VCaP (cell line): Measurements from ENCODE around the gene PDE8B.
A peak's percentile ranks its signal among the peaks of the same experiment; 100 is the strongest.

Experiments
- H3K27ac ChIP-seq: fragments of 450-650 bp; 2 replicates; pipeline ENCODE4 v1.5.1; 2017
- TF ChIP-seq, protein P1 (sequence below): fragments of 450-650 bp; conservative IDR thresholded peaks from 2 replicates; pipeline ENCODE4 v1.5.1; 2017; ENCODE audit warnings: mild to moderate bottlenecking, moderate library complexity

PDE8B gene

DNA sequence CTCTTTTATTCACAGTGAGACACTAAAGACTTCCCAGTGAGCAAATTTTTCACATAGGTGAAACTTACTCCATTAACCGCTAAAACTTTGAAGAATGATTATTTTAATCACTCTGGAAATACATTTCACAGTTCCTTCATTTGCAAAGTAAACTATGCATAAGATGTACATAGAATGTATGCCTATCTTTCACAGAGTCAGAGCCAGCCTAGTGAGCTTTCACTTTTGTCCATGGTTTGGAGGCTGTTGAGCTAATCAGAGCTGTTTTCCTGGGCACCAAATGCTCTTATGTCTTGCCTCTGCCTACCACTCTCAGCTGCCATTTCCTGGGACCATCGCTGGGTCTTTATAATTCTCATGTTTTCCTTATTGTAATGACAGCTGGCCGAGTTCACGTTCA, 67.3 kb downstream of the PDE8B start:
- TF ChIP-seq, protein P1, sequence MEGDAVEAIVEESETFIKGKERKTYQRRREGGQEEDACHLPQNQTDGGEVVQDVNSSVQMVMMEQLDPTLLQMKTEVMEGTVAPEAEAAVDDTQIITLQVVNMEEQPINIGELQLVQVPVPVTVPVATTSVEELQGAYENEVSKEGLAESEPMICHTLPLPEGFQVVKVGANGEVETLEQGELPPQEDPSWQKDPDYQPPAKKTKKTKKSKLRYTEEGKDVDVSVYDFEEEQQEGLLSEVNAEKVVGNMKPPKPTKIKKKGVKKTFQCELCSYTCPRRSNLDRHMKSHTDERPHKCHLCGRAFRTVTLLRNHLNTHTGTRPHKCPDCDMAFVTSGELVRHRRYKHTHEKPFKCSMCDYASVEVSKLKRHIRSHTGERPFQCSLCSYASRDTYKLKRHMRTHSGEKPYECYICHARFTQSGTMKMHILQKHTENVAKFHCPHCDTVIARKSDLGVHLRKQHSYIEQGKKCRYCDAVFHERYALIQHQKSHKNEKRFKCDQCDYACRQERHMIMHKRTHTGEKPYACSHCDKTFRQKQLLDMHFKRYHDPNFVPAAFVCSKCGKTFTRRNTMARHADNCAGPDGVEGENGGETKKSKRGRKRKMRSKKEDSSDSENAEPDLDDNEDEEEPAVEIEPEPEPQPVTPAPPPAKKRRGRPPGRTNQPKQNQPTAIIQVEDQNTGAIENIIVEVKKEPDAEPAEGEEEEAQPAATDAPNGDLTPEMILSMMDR, result no peak
- H3K27ac ChIP-seq, result no peak overlapping the region

DNA sequence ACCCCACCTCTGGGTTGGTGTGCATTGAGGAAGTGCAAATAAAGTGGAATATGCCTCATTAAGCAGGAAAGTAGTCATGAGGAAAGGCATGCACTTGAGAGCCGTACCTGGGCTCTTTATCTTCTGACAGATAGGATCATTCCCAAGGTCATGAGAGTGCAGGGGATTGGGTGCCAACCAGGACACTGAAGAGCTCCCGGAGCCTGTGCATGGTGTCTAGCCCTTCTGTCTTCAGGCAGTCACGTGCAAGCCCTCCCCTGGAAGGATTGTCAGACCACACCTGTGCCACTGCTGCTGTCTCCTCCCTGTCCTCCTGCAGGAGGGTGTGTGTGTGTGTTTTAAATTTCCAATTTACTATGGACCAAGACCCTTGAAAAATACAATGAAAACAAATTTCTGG, 69.6 kb downstream of the PDE8B start:
- no peak overlapping the region for H3K27ac ChIP-seq
- TF ChIP-seq, protein P1, result no peak

DNA sequence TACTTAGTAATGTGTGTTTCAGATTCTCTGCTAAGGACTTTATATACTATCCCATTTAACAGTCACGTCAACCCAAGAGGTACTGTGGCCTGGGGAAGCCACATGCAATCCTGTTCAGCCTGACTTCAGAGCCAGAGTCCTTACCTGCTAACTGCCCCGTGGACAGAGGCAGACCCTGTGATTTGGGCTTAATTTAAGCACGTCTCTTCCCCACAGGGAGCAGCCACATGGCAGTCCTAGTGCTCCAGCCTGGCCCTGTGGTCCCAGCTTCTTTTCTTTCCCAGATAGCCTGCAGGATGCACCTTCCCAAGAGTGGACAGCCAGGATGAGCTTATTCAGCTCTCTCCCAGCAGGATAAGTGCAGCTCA, 71.5 kb downstream of the PDE8B start:
- TF ChIP-seq, protein P1, result no peak
- H3K27ac ChIP-seq, result peak overlapping the region; percentile 61

DNA sequence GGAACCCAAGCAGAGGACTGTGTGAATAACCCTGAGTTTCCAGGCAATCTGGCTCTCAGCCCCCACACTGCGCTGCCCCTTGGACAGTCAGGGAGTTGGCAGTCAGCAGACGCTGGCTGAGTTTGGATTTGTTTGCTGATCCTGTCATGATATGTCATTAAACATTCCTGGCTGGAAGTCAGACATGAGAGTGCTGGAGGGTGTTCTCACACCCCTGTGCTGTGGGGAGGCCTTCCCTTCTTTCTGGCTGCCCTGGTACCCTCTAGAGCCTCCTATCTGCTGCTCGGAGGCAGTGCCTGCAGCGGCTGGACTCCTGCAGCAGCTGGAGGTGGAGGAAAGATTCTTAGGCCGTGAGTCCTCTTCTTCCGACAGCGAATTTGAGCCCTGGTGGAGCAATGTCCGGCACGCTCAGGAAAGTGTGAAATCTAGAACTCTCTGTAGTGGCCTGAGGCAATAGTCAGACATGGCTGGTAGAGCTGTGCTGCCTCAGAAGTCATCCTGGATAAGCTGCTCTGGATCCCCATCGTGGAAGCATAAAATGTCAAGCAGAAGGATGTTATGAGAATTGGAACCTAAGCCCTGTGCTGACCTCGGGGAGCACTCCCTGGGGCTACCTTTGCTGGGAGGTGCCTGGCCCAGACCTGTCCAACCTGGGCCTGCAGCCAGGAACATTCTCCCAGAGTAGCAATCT, 72.0 kb downstream of the PDE8B start:
- peak overlapping the region; percentile 61 for H3K27ac ChIP-seq
- TF ChIP-seq, protein P1, result peak; percentile 19; the same call in 1 of the 2 replicates

DNA sequence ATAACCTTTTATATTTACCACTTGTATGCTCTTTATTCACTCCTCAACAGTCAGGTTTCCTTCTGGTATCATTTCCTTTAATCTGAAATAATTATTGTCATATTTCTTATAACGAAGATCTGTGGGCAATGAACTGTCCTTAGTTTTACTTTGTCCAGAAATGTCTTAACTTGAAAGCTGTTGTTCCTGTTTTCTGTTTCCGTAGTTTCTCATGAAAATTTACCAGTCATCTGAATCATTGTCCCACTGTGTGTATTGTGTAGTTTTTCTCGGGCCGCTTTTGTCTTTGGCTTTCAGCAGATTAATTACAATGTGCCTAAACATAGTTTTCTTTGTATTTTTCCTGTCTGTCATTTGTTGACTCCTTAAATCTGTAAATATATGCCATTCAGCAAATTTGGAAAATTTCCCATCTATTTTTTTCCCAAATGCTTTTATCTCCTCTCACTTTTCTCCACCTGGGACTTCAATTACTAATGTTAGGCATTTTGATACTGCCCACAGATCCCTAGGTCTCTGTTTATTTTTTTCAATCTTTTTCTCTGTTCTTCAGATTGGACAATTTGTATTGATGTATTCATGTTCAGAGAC, 74.9 kb downstream of the PDE8B start:
- TF ChIP-seq, protein P1, result no peak
- H3K27ac ChIP-seq, result no peak overlapping the region

DNA sequence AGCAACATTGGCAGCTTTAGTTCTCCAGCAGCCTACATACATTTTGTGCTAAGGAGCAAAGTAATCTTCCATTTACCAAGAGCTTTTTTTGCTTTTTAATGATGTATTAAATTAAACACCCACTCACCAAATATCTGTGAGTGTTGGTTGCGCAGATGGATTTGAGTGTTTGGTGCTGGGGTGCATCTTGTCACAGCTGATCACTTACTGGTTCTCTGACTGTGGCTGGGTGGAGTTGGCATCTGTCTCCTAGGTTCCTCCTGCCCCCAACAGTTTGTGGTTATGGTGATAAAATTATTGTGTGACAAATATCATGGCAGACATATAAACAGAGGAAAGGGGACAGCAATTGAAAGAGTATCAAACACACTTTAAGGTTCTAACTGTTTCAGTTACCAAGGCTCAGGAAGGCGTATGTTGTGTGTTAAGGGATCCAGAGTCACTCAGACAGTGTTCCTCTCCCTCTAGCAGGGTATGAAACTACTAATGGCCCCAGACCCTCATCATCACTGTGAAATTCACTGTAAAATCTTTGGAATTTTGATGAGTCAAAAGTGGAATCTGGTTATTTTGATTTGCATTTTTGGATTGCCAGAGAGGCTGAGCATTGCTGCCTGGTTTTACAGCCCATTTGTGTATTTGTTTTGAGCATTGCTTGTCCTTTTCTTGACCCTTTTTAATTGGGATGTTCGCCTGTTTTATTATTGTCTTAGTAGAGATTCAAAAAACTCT, 81.7 kb downstream of the PDE8B start:
- TF ChIP-seq, protein P1, result no peak
- peak overlapping the region; percentile 22 for H3K27ac ChIP-seq

DNA sequence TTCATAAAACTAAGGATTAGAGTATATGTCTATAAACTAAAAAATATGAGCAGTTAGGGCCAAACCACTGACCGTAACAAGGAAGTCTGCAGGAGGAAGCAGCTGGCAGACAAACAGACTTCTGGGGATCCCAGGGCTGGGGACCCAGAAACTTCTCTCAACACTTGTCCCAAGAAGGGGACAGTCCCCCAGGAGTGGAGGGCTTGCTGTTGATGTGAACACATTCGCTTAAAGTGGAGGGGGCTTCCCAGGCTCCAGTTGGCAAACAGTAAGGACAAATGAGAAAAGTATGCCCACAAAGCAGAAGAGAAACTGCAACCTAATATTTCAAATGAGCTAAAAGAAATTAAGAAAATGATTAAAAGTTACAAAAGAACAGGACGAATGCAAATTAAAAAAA, 83.7 kb downstream of the PDE8B start:
- no peak overlapping the region for H3K27ac ChIP-seq
- TF ChIP-seq, protein P1, result no peak
